ENCODE data around the gene MID1.
"Not testable (repeated sequence)": the region's sequence is repeated elsewhere in the genome, so short reads cannot be mapped to it uniquely, and the experiment has no call there.

Gene MID1

GRCh38 chrX:10617999-10618351, 2.4 kb downstream of the MID1 start:
- DNase-seq (ENCODE audit: low read depth in 2 of 2): no peak

GRCh38 chrX:10617186-10617998, 3.0 kb downstream of the MID1 start:
- DNase-seq (ENCODE audit: low read depth in 2 of 2): no peak

- no peak for DNase-seq (ENCODE audit: low read depth in 2 of 2)
Measured at GRCh38 chrX:10615931-10616774, 4.2 kb downstream of the MID1 start.

DNA sequence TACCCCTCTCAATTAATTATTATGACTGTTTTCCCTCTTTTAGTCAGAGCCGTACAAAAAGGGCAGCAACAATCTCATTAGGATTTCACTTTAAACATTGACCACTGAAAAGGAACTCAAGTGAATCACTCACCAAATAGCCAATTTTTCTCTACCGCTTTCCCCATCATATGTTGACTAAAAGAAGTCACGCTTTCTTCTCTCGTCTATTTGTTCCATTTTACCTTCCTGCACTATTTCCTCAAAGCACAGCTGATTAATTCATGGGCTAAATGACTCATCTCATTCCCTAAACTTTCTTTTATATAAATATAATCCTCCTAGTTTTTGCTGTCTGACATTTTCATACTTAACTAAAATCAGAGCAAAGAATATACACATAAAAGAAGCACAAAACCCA, 8.2 kb downstream of the MID1 start:
- no peak for DNase-seq (ENCODE audit: low read depth in 2 of 2)

- no peak for DNase-seq (ENCODE audit: low read depth in 2 of 2)
Measured at GRCh38 chrX:10611441-10612090, 8.8 kb downstream of the MID1 start.

GRCh38 chrX:10608099-10608498, 12.3 kb downstream of the MID1 start:
- DNase-seq (ENCODE audit: low read depth in 2 of 2): no peak

DNA sequence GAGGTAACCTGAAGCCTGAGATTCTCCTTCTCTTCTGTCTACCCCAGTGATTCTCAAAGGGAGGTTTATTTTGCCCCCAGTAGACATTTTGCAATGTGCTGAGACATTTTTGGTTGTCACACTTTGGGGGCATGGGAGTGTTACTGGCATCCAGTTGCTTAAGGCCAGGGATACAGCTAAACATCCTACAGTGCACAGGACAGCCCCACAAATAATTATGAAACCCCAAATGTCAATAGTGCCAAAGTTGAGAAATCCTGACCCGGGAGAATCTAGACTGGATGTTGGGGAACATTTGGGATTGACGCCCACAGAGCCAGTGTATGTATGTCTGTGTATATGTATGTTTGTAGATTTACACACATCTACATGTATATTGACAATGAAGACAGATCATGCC, 13.2 kb downstream of the MID1 start:
- no peak for DNase-seq (ENCODE audit: low read depth in 2 of 2)

DNA sequence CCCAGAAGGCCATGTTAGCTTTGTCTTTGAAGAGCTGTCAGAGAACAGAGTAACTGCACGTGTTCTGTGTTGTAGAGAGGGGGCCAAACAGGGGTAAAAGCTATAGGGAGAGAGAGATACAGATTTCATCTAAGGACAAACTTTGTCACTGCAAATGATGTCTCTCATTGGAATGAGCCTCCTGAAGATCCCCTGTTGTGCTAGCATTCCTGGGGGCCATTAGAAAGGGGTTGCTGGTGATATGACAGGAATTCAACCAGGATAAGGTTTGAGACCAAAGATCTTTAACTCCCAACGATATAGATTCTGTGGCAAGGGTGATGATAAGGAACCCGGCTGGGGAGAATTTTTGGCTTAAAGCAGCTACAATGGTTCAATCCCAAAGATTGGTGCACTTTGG, 16.8 kb downstream of the MID1 start:
- no peak for DNase-seq (ENCODE audit: low read depth in 2 of 2)

- no peak for DNase-seq (ENCODE audit: low read depth in 2 of 2)
Measured at GRCh38 chrX:10602646-10603045, 17.7 kb downstream of the MID1 start.

GRCh38 chrX:10600479-10600878, 19.9 kb downstream of the MID1 start:
- no peak for DNase-seq (ENCODE audit: low read depth in 2 of 2)

GRCh38 chrX:10598540-10598939, 21.8 kb downstream of the MID1 start:
- DNase-seq (ENCODE audit: low read depth in 2 of 2): no peak

- no peak for DNase-seq (ENCODE audit: low read depth in 2 of 2)
Measured at GRCh38 chrX:10597871-10598270, 22.5 kb downstream of the MID1 start.

DNA sequence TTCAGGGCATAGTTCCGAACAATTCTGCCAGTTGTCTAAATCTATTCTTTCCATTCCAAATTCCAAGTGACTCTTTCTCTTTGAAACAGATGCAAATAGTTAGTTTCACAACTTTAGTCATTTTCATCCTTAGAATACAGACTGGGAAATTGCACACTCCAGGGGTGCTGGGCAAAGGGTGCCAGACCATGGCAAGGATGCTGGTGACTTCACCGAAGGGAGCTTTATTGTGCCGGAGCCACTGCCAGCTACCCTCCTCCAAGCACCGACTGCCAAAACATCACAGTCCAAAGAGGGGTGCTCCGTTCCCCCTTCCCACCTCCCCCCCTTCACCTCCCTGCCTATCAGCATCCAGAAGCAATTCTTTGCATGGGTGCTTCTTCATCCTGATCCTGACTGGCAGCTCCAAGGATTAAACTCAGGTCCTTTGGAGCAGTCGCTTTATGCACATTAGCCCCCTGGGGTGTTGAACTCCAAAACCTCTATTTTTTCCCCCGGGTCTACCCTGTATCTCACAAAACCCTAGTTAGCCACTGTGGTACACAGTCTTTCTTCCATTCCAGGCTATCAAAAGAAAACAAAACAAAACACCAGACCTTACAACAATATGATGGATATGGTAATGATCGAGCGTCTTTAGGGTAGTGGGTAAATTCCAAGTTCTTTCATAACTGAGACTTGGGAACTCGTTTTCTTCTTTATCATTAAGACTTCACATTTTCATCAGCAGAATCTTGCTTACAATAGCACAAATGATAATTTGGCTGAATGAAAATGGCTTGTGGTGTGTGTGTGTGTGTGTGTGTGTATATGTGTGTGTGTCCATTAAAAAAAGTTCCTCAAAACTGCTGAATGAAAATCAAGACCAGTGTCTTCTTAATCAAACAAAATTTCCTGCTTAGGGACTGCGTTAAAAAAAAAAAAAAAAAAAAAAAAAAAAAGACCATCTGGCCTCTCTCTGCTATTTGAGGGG, 28.7 kb downstream of the MID1 start:
- DNase-seq (ENCODE audit: low read depth in 2 of 2): no peak

DNA sequence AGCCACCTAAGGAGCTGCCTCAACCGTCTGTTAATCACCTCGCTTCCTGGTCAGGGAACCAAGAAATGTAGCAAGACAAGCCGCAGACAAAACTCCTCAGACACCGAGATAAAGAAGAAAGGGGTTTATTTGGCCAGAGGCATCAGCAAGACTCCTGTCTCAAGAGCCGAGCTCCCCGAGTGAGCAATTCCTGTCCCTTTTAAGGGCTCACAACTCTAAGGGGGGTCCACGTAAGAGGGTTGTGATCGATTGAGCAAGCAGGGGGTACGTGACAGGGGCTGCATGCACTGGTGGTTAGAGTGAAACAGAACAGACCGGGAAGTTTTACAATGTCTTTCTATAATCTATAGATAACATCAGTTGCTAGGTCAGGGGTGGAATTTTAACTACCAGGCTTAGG, 30.6 kb downstream of the MID1 start:
- DNase-seq (ENCODE audit: low read depth in 2 of 2): not testable (repeated sequence)

DNA sequence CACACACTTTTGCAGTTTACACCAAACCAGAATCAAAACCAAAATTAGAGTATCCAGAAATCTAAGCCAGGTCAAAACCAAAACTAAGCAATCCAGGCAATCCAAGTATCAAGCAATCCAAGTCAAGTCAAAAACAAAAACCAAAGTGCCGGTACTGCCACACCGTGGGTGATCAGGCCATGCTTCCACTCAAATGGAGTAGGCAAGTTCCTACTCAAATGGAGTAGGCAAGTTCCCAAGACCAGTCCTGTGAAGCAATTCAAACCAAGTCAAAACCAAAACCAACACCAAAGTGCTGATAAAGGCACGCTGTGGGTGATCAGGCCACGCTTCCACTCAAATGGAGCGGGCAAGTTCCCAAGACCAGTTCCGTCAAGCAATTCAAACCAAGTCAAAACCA, 31.3 kb downstream of the MID1 start:
- no peak for DNase-seq (ENCODE audit: low read depth in 2 of 2)

- DNase-seq (ENCODE audit: low read depth in 2 of 2): not testable (repeated sequence)
Measured at GRCh38 chrX:10584882-10585281, 35.5 kb downstream of the MID1 start.

GRCh38 chrX:10582945-10583344, 37.4 kb downstream of the MID1 start:
- DNase-seq (ENCODE audit: low read depth in 2 of 2): no peak

GRCh38 chrX:10582215-10582733, 38.1 kb downstream of the MID1 start:
- no peak for DNase-seq (ENCODE audit: low read depth in 2 of 2)

DNA sequence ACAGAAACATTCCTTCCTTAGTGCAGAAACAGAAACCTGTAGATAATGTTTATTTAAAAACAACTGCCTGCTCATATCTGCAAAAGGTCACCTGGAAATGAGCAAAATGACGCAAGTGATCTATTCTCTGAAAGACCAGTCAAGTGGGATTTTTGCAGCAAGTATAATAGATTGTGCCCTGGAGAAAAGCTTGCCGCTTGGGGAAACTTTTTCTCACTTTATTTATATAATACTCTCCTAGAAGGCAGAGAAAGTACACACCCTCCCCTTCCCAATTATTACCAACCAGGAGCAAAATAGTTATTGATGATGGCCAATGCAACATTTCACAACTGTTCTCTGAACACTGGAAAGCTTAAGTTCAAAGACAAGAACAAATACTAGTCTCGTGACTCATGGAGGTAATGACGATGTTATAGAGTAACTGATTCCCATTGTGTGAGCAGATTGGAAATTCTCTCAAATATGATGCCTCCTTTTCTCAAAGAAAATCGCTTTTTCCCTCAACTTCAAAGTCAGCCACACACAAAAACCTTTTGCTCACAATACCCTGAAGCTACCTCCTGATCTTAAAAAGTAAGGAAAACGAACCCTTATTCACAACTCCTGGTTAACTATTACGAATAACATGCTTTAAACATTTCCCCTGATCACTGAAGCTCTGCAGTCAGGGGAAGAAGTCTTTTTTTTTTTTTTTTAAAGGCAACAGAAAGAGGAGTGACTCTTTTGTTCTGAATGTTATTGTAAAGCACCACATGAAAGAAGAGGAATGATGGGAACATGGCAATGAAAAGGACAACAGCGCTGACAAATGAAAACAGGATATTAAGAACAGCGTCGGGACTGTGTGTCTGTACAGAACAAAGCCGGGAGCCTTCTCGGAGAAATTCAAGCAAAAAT, 41.0 kb downstream of the MID1 start:
- DNase-seq (ENCODE audit: low read depth in 2 of 2): no peak

DNA sequence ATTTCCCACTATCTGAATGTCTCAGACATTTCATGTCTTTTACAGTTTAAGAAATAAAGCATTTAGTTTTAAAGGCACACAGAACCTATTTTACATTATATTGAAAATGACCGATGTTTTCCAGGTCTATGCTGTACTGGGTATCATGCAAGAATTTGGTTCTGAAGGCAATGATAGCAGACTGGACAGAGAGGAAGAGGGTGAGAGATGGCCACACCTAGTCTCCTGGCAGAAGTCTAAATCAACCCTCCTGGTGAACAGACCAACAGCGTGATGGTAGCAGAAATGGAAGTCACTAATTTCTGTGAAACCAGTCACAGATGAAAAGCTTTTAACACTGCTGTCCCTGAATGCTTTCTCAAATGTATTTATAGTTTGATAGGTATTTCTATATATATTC, 41.9 kb downstream of the MID1 start:
- no peak for DNase-seq (ENCODE audit: low read depth in 2 of 2)

All from stimulated activated CD4-positive, alpha-beta T cell treated with anti-CD3 and anti-CD28 coated beads, Interleukin-4, amount 100 ng/mL, for 48 hours (primary cell).